RCC 7860 (cell line): ENCODE measurements around the gene KPNA1.

ENCODE experiments used
- DNase-seq: peaks from one replicate; pipeline ENCODE4 v3.0.0-alpha.2; 2015; ENCODE audit warnings: low spot score
- FAIRE-seq: peaks from 2 replicates; lab custom pipeline; 2012; peaks lifted over from hg19 to GRCh38; lab: Jason Lieb, UNC

KPNA1 gene

GRCh38 chr3:122514123-122515019, at the start of gene KPNA1:
TSS of gene KPNA1 (minus strand) at chr3:122514939. CDS start at chr3:122496565, 18,374 bp downstream.
- peak; percentile 67 for DNase-seq
- no peak for FAIRE-seq

GRCh38 chr3:122564155-122564912, 49.6 kb upstream of the KPNA1 start, which contains the start of the genes DTX3L and PARP9:
TSS of gene DTX3L (plus strand) at chr3:122564338. CDS start at chr3:122564427, 89 bp downstream.
TSS of gene PARP9 (minus strand) at chr3:122564300. CDS start at chr3:122559620, 4,680 bp downstream.
- FAIRE-seq: no peak
- DNase-seq: peak; percentile 66

GRCh38 chr3:122563717-122564025, 48.9 kb upstream of the KPNA1 start:
- DNase-seq (no peak), FAIRE-seq (no peak)

- DNase-seq: no peak
- FAIRE-seq: no peak
These were observed 48.4 kb upstream of the KPNA1 start for GRCh38 chr3:122562923-122563716.

GRCh38 chr3:122560680-122561079, 45.9 kb upstream of the KPNA1 start:
- FAIRE-seq: peak; percentile 44
- DNase-seq: peak; percentile 12

- no peak for FAIRE-seq
These were observed 45.2 kb upstream of the KPNA1 start for GRCh38 chr3:122559906-122560305.

GRCh38 chr3:122558605-122559004, 43.9 kb upstream of the KPNA1 start:
- FAIRE-seq (no peak), DNase-seq (no peak)

More at GRCh38 chr3:122559906-122560305, 45.2 kb upstream of the KPNA1 start:
- no peak for DNase-seq

GRCh38 chr3:122557356-122557755, 42.6 kb upstream of the KPNA1 start:
- DNase-seq (no peak), FAIRE-seq (no peak)

- no peak for FAIRE-seq
- peak; percentile 50 for DNase-seq
These were observed 40.7 kb upstream of the KPNA1 start for GRCh38 chr3:122555275-122556071.

GRCh38 chr3:122553171-122553570, 38.4 kb upstream of the KPNA1 start:
- FAIRE-seq (no peak), DNase-seq (no peak)

GRCh38 chr3:122548619-122549018, 33.9 kb upstream of the KPNA1 start:
- no peak for FAIRE-seq
- DNase-seq: no peak

- no peak for FAIRE-seq
These were observed 33.3 kb upstream of the KPNA1 start for GRCh38 chr3:122548076-122548475.

GRCh38 chr3:122546151-122546550, 31.4 kb upstream of the KPNA1 start:
- FAIRE-seq (no peak), DNase-seq (no peak)

More at GRCh38 chr3:122548076-122548475, 33.3 kb upstream of the KPNA1 start:
- DNase-seq: no peak

- no peak for FAIRE-seq
- DNase-seq: no peak
These were observed 24.3 kb upstream of the KPNA1 start for GRCh38 chr3:122538956-122539490.

GRCh38 chr3:122536632-122537001, 21.9 kb upstream of the KPNA1 start:
- DNase-seq (no peak), FAIRE-seq (no peak)

- DNase-seq (no peak), FAIRE-seq (no peak)
These were observed 21.4 kb upstream of the KPNA1 start for GRCh38 chr3:122535964-122536631.

GRCh38 chr3:122533931-122534334, 19.2 kb upstream of the KPNA1 start:
- DNase-seq (peak; percentile 78), FAIRE-seq (peak; percentile 95)

- no peak for DNase-seq
- FAIRE-seq: no peak
These were observed 18.7 kb upstream of the KPNA1 start for GRCh38 chr3:122533480-122533879.

- no peak for FAIRE-seq
- no peak for DNase-seq
These were observed 15.4 kb upstream of the KPNA1 start for GRCh38 chr3:122530164-122530563.
